K562 (cell line): ENCODE measurements around the gene NRP2. TPM values are rescaled to one million over a fixed set of nuclear protein-coding genes. Genes with fewer than 3 reads are reported as not detected.

Experiments
- ATAC-seq: fragments of 200-7000 bp; cut with Tn5 transposase; 3 replicates; pipeline ENCODE4 v1.9.1; 2020; ENCODE audit warnings: moderate library complexity
- BruUV-seq: library from RNA; stranded (reverse); fragments of 400-500 nt; replicated peaks from 2 replicates; lab custom pipeline; 2021; lab: Mats Ljungman, UMichigan
- CTCF ChIA-PET: fragments of 300-600 bp; formaldehyde crosslinking; extraction: SDS; loops from one replicate; lab custom pipeline; 2021; ENCODE audit warnings: low intra/inter-chr PET ratio; lab: Yijun Ruan, JAX
- POLR2A ChIA-PET: fragments of 300-600, 350-650 bp; sonication (Branson Sonifier 250); formaldehyde crosslinking; extraction: SDS; loops from one replicate; lab custom pipeline; 2021; ENCODE audit warnings: antibody characterized with exemption, inconsistent platforms; lab: Yijun Ruan, JAX
- DNase-seq, 4 experiments: peaks; one replicate each; pipeline versions ENCODE4 v3.0.0 to v3.0.0-alpha.2; 2011 to 2018; ENCODE audit warnings: low spot score in 3 of 4, mixed read lengths in 3 of 4; ENCODE audit errors: extremely low read depth in 1 of 4
- FAIRE-seq: peaks from 2 replicates; lab custom pipeline; 2011; peaks lifted over from hg19 to GRCh38; lab: Jason Lieb, UNC
- H2AFZ ChIP-seq: 2 replicates; pipeline ENCODE4 v1.6.0; 2011; ENCODE audit warnings: low read depth, low read length, control low read depth, inconsistent platforms
- H3K27ac ChIP-seq: fragments of 200-600 bp; 3 replicates; pipeline ENCODE4 v1.8.0; 2011; ENCODE audit warnings: low read depth, mild to moderate bottlenecking, control low read depth, inconsistent platforms, low read length, moderate library complexity, mixed read lengths; ENCODE audit errors: extremely low read depth
- H3K27me3 ChIP-seq, 2 experiments: fragments of 300-600 bp in 1 of 2; 2 replicates in 1 of 2; 3 replicates in 1 of 2; pipeline versions ENCODE4 v1.6.0 to v1.8.0; 2011; ENCODE audit warnings: inconsistent platforms in 2 of 2, low read length in 2 of 2, mild to moderate bottlenecking in 1 of 2, mixed read lengths in 1 of 2, moderate library complexity in 1 of 2; ENCODE audit not compliant: control insufficient read depth in 2 of 2, insufficient read depth in 2 of 2
- H3K36me3 ChIP-seq: fragments of 300-600 bp; 3 replicates; pipeline ENCODE4 v1.8.0; 2011; ENCODE audit warnings: mild to moderate bottlenecking, low read length, inconsistent platforms; ENCODE audit not compliant: control insufficient read depth, insufficient read depth
- H3K4me1 ChIP-seq, 2 experiments: fragments of 200-600 bp in 1 of 2; replicated peaks in 1 of 2; 2 replicates in 1 of 2; 3 replicates in 1 of 2; pipeline versions ENCODE4 v1.5.1 to v1.8.0; 2011; ENCODE audit warnings: inconsistent platforms in 2 of 2, low read length in 2 of 2, mild to moderate bottlenecking in 1 of 2, mixed read lengths in 1 of 2, moderate library complexity in 1 of 2; ENCODE audit not compliant: control insufficient read depth in 2 of 2, insufficient read depth in 2 of 2
- H3K4me2 ChIP-seq: 2 replicates; pipeline ENCODE4 v1.6.1; 2011; ENCODE audit warnings: low read length, control low read depth, inconsistent platforms, mixed read lengths; ENCODE audit not compliant: insufficient read depth
- H3K4me3 ChIP-seq: fragments of 200-600 bp; sonication (generic), shearing (Covaris generic); 2 replicates; pipeline ENCODE4 v1.5.1; 2016; ENCODE audit warnings: control low read depth, inconsistent platforms
- H3K79me2 ChIP-seq: fragments of 200-600 bp; 3 replicates; pipeline ENCODE4 v1.8.0; 2011; ENCODE audit warnings: low read length, inconsistent platforms; ENCODE audit not compliant: control insufficient read depth, insufficient read depth
- H3K9ac ChIP-seq, 2 experiments: 2 replicates each; pipeline versions ENCODE4 v1.6.0 to v1.6.1; 2011; ENCODE audit warnings: low read depth in 2 of 2, low read length in 2 of 2, control low read depth in 1 of 2, inconsistent platforms in 1 of 2, mild to moderate bottlenecking in 1 of 2, mixed read lengths in 1 of 2; ENCODE audit not compliant: insufficient read depth in 1 of 2
- H3K9me1 ChIP-seq: one replicate; pipeline ENCODE4 v1.6.0; 2011; ENCODE audit warnings: inconsistent platforms, mild to moderate bottlenecking, low read length, moderate library complexity; ENCODE audit not compliant: control insufficient read depth, insufficient read depth
- H3K9me3 ChIP-seq: replicated peaks from 2 replicates; pipeline ENCODE4 v1.5.1; 2011; ENCODE audit warnings: low read depth, low read length, inconsistent platforms; ENCODE audit not compliant: control insufficient read depth, insufficient read depth
- H4K20me1 ChIP-seq: replicated peaks from 2 replicates; pipeline ENCODE4 v1.6.1; 2011; ENCODE audit warnings: low read length, inconsistent platforms, mixed read lengths; ENCODE audit not compliant: control insufficient read depth, insufficient read depth
- CTCF ChIP-seq, 3 experiments: IDR thresholded peaks in 2 of 3; conservative IDR thresholded peaks in 1 of 3; 2 replicates each; pipeline ENCODE4 v1.5.1; 2011 to 2012; ENCODE audit warnings: low read length in 3 of 3, mild to moderate bottlenecking in 3 of 3, control low read depth in 2 of 3, improper control_type of control experiment in 1 of 3, inconsistent platforms in 1 of 3, low read depth in 1 of 3, mixed read lengths in 1 of 3, moderate library complexity in 1 of 3; ENCODE audit not compliant: insufficient read depth in 2 of 3
- ETV6 ChIP-seq, 3 experiments: fragments of 150-350 bp in 1 of 3; sonication (generic) in 1 of 3; formaldehyde crosslinking in 1 of 3; IDR thresholded peaks; 2 replicates each; pipeline versions ENCODE4 v1.6.1 to v1.8.0; 2014 to 2022; ENCODE audit warnings: borderline replicate concordance in 2 of 3, low read depth in 2 of 3, antibody characterized with exemption in 1 of 3, low read length in 1 of 3, mild to moderate bottlenecking in 1 of 3, missing genetic modification reagents in 1 of 3
- FUS ChIP-seq: fragments of 200-400 bp; formaldehyde crosslinking; optimal IDR thresholded peaks from 2 replicates; pipeline ENCODE3; 2017; ENCODE audit warnings: low read depth, low read length
- GMEB1 ChIP-seq: fragments of 250-450 bp; sonication (Bioruptor Pico); IDR thresholded peaks from 2 replicates; pipeline ENCODE4 v1.4.0; 2020; ENCODE audit warnings: mild to moderate bottlenecking
- HLTF ChIP-seq: fragments of 450-650 bp; IDR thresholded peaks from 2 replicates; pipeline ENCODE4 v1.6.1; 2016
- IRF1 ChIP-seq: sonication (generic); formaldehyde crosslinking; IDR thresholded peaks from 2 replicates; pipeline ENCODE4 v1.8.0; 2022; ENCODE audit warnings: missing genetic modification reagents, mild to moderate bottlenecking, borderline replicate concordance
- RAD21 ChIP-seq, 2 experiments: fragments of 250-450 bp in 1 of 2; fragments of 450-650 bp in 1 of 2; sonication (Bioruptor Pico) in 1 of 2; formaldehyde crosslinking in 1 of 2; IDR thresholded peaks in 1 of 2; conservative IDR thresholded peaks in 1 of 2; 2 replicates each; pipeline versions ENCODE4 v1.4.0 to v1.8.0; 2020 to 2022; ENCODE audit warnings: mild to moderate bottlenecking in 2 of 2, moderate library complexity in 1 of 2
- RHOXF2B ChIP-seq: fragments of 250-450 bp; sonication (Bioruptor Pico); conservative IDR thresholded peaks from 2 replicates; pipeline ENCODE4 v1.5.1; 2021
- TBL1XR1 ChIP-seq, 2 experiments: IDR thresholded peaks; 2 replicates each; pipeline ENCODE4 v1.6.1; 2012; ENCODE audit warnings: improper control_type of control experiment in 2 of 2, low read length in 2 of 2, mild to moderate bottlenecking in 1 of 2
- YBX1 ChIP-seq: fragments of 450-650 bp; IDR thresholded peaks from 2 replicates; pipeline ENCODE4 v1.7.1; 2016; ENCODE audit warnings: mild to moderate bottlenecking
- ZBTB1 ChIP-seq: sonication (generic); formaldehyde crosslinking; IDR thresholded peaks from 2 replicates; pipeline ENCODE4 v1.8.1; 2023; ENCODE audit warnings: missing genetic modification reagents, low read depth, mild to moderate bottlenecking, borderline replicate concordance
- ZNF311 ChIP-seq: fragments of 250-450 bp; sonication (Bioruptor Pico); IDR thresholded peaks from 2 replicates; pipeline ENCODE4 v1.4.0; 2020; ENCODE audit warnings: mild to moderate bottlenecking, moderate library complexity
- ZNF316 ChIP-seq: fragments of 450-650 bp; IDR thresholded peaks from 2 replicates; pipeline ENCODE4 v1.6.1; 2016
- ZNF436 ChIP-seq: fragments of 250-450, 450-650 bp; sonication (Bioruptor Pico); formaldehyde crosslinking; IDR thresholded peaks from 2 replicates; pipeline ENCODE4 v1.7.0; 2020; ENCODE audit warnings: mild to moderate bottlenecking
- ZNF830 ChIP-seq: fragments of 250-450 bp; sonication (Bioruptor Pico); IDR thresholded peaks from 2 replicates; pipeline ENCODE4 v1.5.0; 2021; ENCODE audit warnings: mild to moderate bottlenecking
- WGBS: fragments of 100-300 bp; shearing (Covaris generic); methylation state at CpG from one replicate; pipeline ENCODE4 v1.1.6; 2016; ENCODE audit warnings: low coverage, mixed read lengths; ENCODE audit not compliant: insufficient coverage; ENCODE audit errors: missing lambda C conversion rate; 5-methylcytosine and 5-hydroxymethylcytosine counted together
- in situ Hi-C: fragments of 300-500 bp; cut with MboI; formaldehyde crosslinking; loops from 4 replicates; pipeline ENCODE4 v1.15.0; 2018; ENCODE audit warnings: inconsistent platforms, mixed read lengths
- intact Hi-C: fragments of 100-400 bp; cut with micrococcal nuclease; formaldehyde crosslinking; loops from 2 replicates; pipeline ENCODE4 v1.14.2; 2022
- polyA plus RNA-seq, 8 experiments: library from polyadenylated mRNA; depleted of rRNA in 4 of 8; stranded (reverse) in 5 of 8; unstranded in 3 of 8; fragments of >200 nt; fragmentation: Nextera tagmentation in 2 of 8; fragmentation: Illumina TruSeq in 1 of 8; extraction: Ambion mirVana in 2 of 8; extraction: Trizol in 1 of 8; gene quantifications; 2 replicates each; pipeline versions ENCODE4 v1.2.1 to v1.2.3, GENCODE V29; 2011 to 2014; ENCODE audit warnings: inconsistent platforms in 1 of 8, missing spikeins in 1 of 8
- total RNA-seq, 7 experiments: library from RNA; depleted of rRNA in 6 of 7; stranded (reverse); fragments of >200 nt in 6 of 7; fragmentation: Illumina TruSeq in 2 of 7; extraction: Trizol in 2 of 7; gene quantifications; 2 replicates each; pipeline versions ENCODE4 v1.2.1 to v1.2.3, GENCODE V29; 2011 to 2021; ENCODE audit warnings: low replicate concordance in 1 of 7

NRP2 gene
- total and polyA plus RNA-seq, 9 of the 15 experiments (the other 6 are each of a cell fraction or from before 2014, with no cell fraction given), result 0.05 to 0.31 (median 0.15) TPM; not detected in 5

- Histone ChIP-seq H3K9me1 (no peaks in the 10 kb centered on the region), H3K4me3 (no peak overlapping the region), H2AFZ (no peak overlapping the region), H3K9ac (no peak overlapping the region), H4K20me1 (no peaks in the 10 kb centered on the region), H3K27ac (no peak overlapping the region), H3K4me1 (no peaks in the 10 kb centered on the region), H3K9me3 (no peaks in the 10 kb centered on the region), H3K27me3 (peaks cover 0 to 4% of the 10 kb centered on the region in 2 experiments; a peak in 2 of 5 replicates), H3K36me3 (no peaks in the 10 kb centered on the region), H3K79me2 (no peaks in the 10 kb centered on the region), H3K4me2 (no peak overlapping the region)
- POLR2A ChIA-PET, result interaction anchor here (1.1 kb wide), 1 partner anchor 10 kb away, joined by 3 read pairs; no protein-coding TSS in a partner anchor
- no TSS peak for BruUV-seq
- no peak for FAIRE-seq
- TF ChIP-seq ZNF830 (CRISPR knock-in tag) (no peak), RAD21 (CRISPR knock-in tag; conservative IDR thresholded peaks at IDR 0.05 in 1 of 2, IDR thresholded peaks at IDR 0.05 in 1 of 2) (peak; percentile 33 to 57; a peak in 3 of 4 replicates), RHOXF2B (no peak), ZBTB1 (CRISPR knock-in tag) (no peak), ETV6 (IDR thresholded peaks at IDR 0.05; ENCODE audit: borderline replicate concordance in 1 of 2, low read depth in 2 of 2, low read length in 1 of 2) (no peak), ETV6 (CRISPR knock-in tag; IDR thresholded peaks at IDR 0.05; ENCODE audit: borderline replicate concordance) (no peak), HLTF (no peak), IRF1 (CRISPR knock-in tag) (no peak), GMEB1 (CRISPR knock-in tag) (no peak), YBX1 (no peak), ZNF316 (no peak), ZNF311 (CRISPR knock-in tag) (no peak), ZNF436 (CRISPR knock-in tag) (no peak), CTCF (IDR thresholded peaks at IDR 0.05 in 2 of 3, conservative IDR thresholded peaks at IDR 0.05 in 1 of 3; ENCODE audit: insufficient read depth in 2 of 3, low read depth in 1 of 3, low read length in 3 of 3) (peak in 2 of 3 experiments; percentile 17 to 35; a peak in 2 of 6 replicates), TBL1XR1 (IDR thresholded peaks at IDR 0.05; ENCODE audit: low read length in 2 of 2) (no peak), FUS (no peak)
- in situ Hi-C loops, result loop anchor here (25.0 kb wide), 1 partner anchor 1434 kb away; no protein-coding TSS in a partner anchor
- ATAC-seq, result peak; percentile 51; the same call in 1 of the 3 replicates
- CTCF ChIA-PET, result no interaction called here
- WGBS, result 0% methylated on average over 10 of the region's 11 CpGs
- intact Hi-C loops, result no loop called here
- peak in 1 of 4 experiments; percentile 3 for DNase-seq
Measured at GRCh38 chr2:205696331-205696926, 14.1 kb downstream of the NRP2 start.
